SH-SY5Y (cell line): Measurements from ENCODE around the gene PSEN2.

Experiments
- GATA2 ChIP-seq: IDR thresholded peaks from 2 replicates; pipeline ENCODE4 v1.6.1; 2011; ENCODE audit warnings: mild to moderate bottlenecking, low read depth, low read length
- GATA3 ChIP-seq: IDR thresholded peaks from 2 replicates; pipeline ENCODE4 v1.6.1; 2011; ENCODE audit warnings: low read depth, mild to moderate bottlenecking, low read length, moderate library complexity

DNA sequence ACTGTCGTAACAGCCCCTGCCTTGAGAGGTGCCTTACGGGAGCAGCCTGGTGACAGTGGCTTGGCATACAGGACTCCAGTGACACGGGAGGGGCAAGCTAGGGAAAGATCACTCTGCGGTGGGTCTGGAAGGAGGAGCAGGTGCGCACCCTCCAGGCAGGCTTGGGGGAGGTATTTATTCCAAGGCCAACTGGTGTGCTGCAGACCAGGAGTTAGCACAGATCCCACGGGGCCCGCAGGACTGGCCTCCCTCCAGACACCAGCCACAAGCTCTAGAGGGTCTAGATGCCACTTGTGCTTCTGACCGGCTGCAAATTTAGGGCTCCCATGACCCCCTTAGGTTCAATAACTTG, 22.1 kb downstream of the PSEN2 start:
- no peak for TF ChIP-seq GATA2
- TF ChIP-seq GATA3: no peak
